Progenitor cell of endocrine pancreas (in vitro differentiated cells): ENCODE data around the gene THRB. TPM values are rescaled to one million over a fixed set of nuclear protein-coding genes. Genes with fewer than 3 reads are reported as not detected.

Source experiments
- DNase-seq: peaks from one replicate; pipeline ENCODE4 v3.0.0; 2021; ENCODE audit warnings: low spot score; ENCODE audit not compliant: unreplicated experiment
- H3K27ac Mint-ChIP-seq: 2 replicates; pipeline ENCODE4 v1.8.0; 2021; ENCODE audit warnings: mild to moderate bottlenecking, moderate library complexity, mixed read lengths
- H3K27me3 Mint-ChIP-seq: 2 replicates; pipeline ENCODE4 v1.8.0; 2021; ENCODE audit warnings: mixed read lengths
- H3K36me3 Mint-ChIP-seq: 2 replicates; pipeline ENCODE4 v1.8.0; 2022; ENCODE audit warnings: mixed read lengths; ENCODE audit not compliant: insufficient read depth
- H3K4me1 Mint-ChIP-seq: 2 replicates; pipeline ENCODE4 v1.8.0; 2021; ENCODE audit warnings: low read depth, mixed read lengths
- H3K4me3 Mint-ChIP-seq: 2 replicates; pipeline ENCODE4 v1.8.0; 2021; ENCODE audit warnings: low read depth, mild to moderate bottlenecking, moderate library complexity, mixed read lengths
- H3K9me3 Mint-ChIP-seq: 2 replicates; pipeline ENCODE4 v1.8.0; 2021; ENCODE audit warnings: low read depth, mixed read lengths
- total RNA-seq: library from RNA; stranded (reverse); gene quantifications from 2 replicates; pipeline ENCODE4 v1.2.1, GENCODE V29; 2021
- TF ChIP-seq, protein P1 (sequence below): fragments of 200-600 bp; sonication (generic); IDR thresholded peaks from one replicate; pipeline ENCODE4 v1.5.0; 2021; ENCODE audit warnings: antibody characterized with exemption, mild to moderate bottlenecking; ENCODE audit not compliant: unreplicated experiment

THRB gene
- total RNA-seq, 1 donor from 2014 or later, result 19.7 TPM

DNA sequence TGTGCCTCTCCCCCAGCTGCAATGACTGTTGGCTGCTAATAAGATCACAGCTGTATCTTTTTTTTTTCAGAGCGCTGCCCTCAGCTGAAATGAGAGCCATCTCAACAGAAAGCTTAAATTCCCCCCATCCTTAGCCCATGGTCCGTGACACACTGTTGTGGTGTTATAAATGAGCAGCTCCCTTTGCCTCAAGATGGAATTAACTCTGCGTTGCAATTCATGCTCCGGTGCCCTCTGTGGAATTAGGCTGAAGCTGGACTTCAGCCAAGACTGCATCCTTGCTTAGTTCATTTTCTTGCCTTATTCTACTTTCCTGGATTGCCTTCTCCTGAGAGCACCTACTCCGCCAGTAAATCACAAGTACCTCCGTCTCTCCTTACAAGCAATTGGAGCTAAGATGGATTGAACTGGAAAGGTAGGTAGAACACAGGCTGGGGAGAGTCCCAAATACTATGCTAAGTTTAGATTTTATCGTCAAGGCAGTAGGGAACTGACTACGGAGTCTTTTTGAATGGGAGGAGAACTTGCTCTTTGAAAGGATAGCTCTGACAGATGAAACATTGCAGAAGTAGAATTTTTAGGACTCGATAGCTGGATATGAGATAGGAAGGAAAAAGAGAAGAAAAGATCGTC lies 39.0 kb upstream of the THRB start:
- Mint-ChIP-seq H3K4me1 (peaks cover 3% of the 10 kb centered on the region), H3K36me3 (no peaks in the 10 kb centered on the region), H3K27ac (no peak overlapping the region), H3K27me3 (peaks cover 9% of the 10 kb centered on the region), H3K9me3 (peaks cover 10% of the 10 kb centered on the region), H3K4me3 (no peak overlapping the region)
- TF ChIP-seq, protein P1, sequence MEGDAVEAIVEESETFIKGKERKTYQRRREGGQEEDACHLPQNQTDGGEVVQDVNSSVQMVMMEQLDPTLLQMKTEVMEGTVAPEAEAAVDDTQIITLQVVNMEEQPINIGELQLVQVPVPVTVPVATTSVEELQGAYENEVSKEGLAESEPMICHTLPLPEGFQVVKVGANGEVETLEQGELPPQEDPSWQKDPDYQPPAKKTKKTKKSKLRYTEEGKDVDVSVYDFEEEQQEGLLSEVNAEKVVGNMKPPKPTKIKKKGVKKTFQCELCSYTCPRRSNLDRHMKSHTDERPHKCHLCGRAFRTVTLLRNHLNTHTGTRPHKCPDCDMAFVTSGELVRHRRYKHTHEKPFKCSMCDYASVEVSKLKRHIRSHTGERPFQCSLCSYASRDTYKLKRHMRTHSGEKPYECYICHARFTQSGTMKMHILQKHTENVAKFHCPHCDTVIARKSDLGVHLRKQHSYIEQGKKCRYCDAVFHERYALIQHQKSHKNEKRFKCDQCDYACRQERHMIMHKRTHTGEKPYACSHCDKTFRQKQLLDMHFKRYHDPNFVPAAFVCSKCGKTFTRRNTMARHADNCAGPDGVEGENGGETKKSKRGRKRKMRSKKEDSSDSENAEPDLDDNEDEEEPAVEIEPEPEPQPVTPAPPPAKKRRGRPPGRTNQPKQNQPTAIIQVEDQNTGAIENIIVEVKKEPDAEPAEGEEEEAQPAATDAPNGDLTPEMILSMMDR, result no peak
- no peak for DNase-seq

DNA sequence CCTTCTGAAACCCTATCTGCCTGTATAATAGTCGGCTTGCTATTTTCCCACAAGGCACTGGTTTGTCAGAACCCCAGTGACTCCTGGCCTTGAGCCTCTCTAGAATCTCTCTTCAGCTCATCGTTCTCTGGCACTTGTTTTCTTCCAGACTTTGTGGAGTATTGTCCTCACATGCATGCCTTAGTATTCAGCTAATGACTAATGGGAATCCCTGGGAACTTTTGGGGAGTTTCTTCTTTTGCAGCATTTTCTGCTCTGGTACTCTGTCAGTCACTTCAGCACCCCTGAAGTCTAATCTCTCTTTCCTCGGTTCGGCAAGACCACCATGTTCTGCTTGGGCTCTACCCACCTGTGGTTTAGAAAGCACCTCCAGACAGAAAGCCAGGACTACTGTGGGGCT lies 35.8 kb upstream of the THRB start:
- no peak for DNase-seq
- no peaks in the 10 kb centered on the region for H3K36me3 Mint-ChIP-seq
- TF ChIP-seq, protein P1, result no peak
- peaks cover 7% of the 10 kb centered on the region for H3K4me1 Mint-ChIP-seq
- peaks cover 6% of the 10 kb centered on the region for H3K9me3 Mint-ChIP-seq
- H3K4me3 Mint-ChIP-seq, result no peak overlapping the region
- no peak overlapping the region for H3K27ac Mint-ChIP-seq
- H3K27me3 Mint-ChIP-seq, result peaks cover 5% of the 10 kb centered on the region

DNA sequence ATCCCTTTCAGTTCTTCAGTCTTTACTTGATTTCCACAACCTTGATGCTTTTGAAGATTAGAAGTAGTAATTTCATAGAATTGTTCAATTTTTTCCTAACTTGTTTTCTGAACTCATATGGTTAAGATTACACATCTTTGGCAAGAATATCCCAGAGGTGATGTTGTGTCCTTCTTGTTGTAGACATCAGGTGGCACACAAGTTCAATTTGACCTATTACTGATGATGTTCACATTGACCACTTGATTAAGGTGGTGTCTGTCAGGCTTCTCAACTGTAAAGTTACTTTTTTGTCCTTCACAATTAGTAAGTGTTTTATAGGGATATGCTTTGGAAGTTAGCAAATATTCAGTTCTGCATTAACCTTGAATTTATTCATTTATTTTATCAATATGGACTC lies 34.6 kb upstream of the THRB start:
- peaks cover 5% of the 10 kb centered on the region for H3K27me3 Mint-ChIP-seq
- peaks cover 12% of the 10 kb centered on the region for H3K4me1 Mint-ChIP-seq
- H3K4me3 Mint-ChIP-seq, result no peak overlapping the region
- no peak overlapping the region for H3K27ac Mint-ChIP-seq
- no peaks in the 10 kb centered on the region for H3K36me3 Mint-ChIP-seq
- TF ChIP-seq, protein P1, result no peak
- DNase-seq, result no peak
- peaks cover 6% of the 10 kb centered on the region for H3K9me3 Mint-ChIP-seq

DNA sequence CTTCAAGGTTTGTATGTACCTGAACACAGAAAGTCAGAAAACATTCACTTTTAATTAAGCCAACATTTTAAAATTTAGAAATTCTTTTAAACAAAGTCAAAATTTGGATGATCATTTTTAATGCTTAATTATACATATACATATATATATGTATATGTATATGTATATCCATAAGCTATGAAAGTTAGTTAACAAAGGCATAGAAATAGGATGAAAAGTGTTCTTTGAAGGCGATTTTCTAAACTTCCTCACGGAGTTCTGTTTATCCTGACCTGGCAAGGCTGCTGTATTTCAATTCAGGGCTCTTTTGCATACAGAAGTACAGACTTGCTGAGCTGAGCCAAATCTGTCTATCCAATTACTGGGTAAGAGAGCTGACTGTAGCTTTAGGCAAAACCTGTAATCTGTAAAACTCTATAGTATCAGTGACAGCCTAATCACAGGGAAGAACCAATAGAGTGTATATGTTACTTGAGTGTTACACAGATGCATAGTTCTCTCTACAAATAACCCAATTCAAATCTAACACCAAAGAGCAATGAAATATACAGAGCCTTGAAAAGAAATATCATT lies 32.1 kb upstream of the THRB start:
- no peak for DNase-seq
- H3K27me3 Mint-ChIP-seq, result no peaks in the 10 kb centered on the region
- H3K9me3 Mint-ChIP-seq, result peaks cover 3% of the 10 kb centered on the region
- TF ChIP-seq, protein P1, result no peak
- no peaks in the 10 kb centered on the region for H3K36me3 Mint-ChIP-seq
- H3K27ac Mint-ChIP-seq, result no peak overlapping the region
- no peak overlapping the region for H3K4me3 Mint-ChIP-seq
- H3K4me1 Mint-ChIP-seq, result peaks cover 33% of the 10 kb centered on the region

DNA sequence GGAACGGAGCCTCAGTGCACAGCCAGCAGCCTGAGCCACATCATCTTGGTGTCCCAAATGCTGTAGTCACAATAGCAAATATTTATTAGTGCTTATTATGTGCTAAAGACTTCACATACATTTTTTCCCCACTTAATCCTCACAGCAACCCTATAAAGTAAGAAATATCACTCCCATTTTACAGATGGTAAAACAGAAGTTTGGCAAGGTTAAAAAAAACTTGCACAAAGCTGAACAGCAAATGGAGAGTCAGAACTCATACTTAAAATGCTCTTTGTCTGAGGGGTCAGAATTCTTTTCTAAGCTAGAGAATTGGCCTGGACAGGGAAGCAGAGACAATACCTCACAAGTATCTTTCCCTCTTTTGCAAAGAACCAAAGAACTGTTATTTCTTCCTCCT lies 30.9 kb upstream of the THRB start:
- no peak overlapping the region for H3K27ac Mint-ChIP-seq
- no peak overlapping the region for H3K4me3 Mint-ChIP-seq
- no peak for DNase-seq
- H3K36me3 Mint-ChIP-seq, result no peaks in the 10 kb centered on the region
- TF ChIP-seq, protein P1, result no peak
- H3K27me3 Mint-ChIP-seq, result peaks cover under 1% of the 10 kb centered on the region
- H3K9me3 Mint-ChIP-seq, result peaks cover 3% of the 10 kb centered on the region
- peaks cover 36% of the 10 kb centered on the region for H3K4me1 Mint-ChIP-seq
